Erythroblast (primary cell): ENCODE measurements around the gene OCA2.

Experiments
- GATA1 ChIP-seq: IDR thresholded peaks from 2 replicates; pipeline ENCODE4 v1.6.1; 2011; ENCODE audit warnings: low read depth, mild to moderate bottlenecking, control low read depth, low read length, moderate library complexity
- POLR2A ChIP-seq: IDR thresholded peaks from 2 replicates; pipeline ENCODE4 v1.6.1; 2011; ENCODE audit warnings: mild to moderate bottlenecking, low read length

- TF ChIP-seq POLR2A, result no peak
- no peak for TF ChIP-seq GATA1
These were observed 233.2 kb downstream of the OCA2 start for GRCh38 chr15:27865926-27866325.
